ENCODE results near the gene EVA1C. TPM values are rescaled to one million over a fixed set of nuclear protein-coding genes. Genes with fewer than 3 reads are reported as not detected.
A peak's percentile ranks its signal among the peaks of the same experiment; 100 is the strongest.

The EVA1C gene
- total and polyA plus RNA-seq, 7 donors = 5.5 to 10.7 (median 6.1) TPM

GRCh38 chr21:32481875-32482408, 69.4 kb downstream of the EVA1C start:
- H3K9me3 ChIP-seq = no peaks in the 10 kb centered on the region
- WGBS, 3 donors = 41 to 59% (median 43%) methylated on average over 9 of the region's 9 CpGs
- no peaks in the 10 kb centered on the region for H3K4me1 ChIP-seq
- TF ChIP-seq, protein P1, sequence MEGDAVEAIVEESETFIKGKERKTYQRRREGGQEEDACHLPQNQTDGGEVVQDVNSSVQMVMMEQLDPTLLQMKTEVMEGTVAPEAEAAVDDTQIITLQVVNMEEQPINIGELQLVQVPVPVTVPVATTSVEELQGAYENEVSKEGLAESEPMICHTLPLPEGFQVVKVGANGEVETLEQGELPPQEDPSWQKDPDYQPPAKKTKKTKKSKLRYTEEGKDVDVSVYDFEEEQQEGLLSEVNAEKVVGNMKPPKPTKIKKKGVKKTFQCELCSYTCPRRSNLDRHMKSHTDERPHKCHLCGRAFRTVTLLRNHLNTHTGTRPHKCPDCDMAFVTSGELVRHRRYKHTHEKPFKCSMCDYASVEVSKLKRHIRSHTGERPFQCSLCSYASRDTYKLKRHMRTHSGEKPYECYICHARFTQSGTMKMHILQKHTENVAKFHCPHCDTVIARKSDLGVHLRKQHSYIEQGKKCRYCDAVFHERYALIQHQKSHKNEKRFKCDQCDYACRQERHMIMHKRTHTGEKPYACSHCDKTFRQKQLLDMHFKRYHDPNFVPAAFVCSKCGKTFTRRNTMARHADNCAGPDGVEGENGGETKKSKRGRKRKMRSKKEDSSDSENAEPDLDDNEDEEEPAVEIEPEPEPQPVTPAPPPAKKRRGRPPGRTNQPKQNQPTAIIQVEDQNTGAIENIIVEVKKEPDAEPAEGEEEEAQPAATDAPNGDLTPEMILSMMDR (IDR thresholded peaks at IDR 0.05) = no peak
- H3K36me3 ChIP-seq (ENCODE audit: insufficient read depth in 1 of 2, low read depth in 1 of 2) = no peaks in the 10 kb centered on the region
- H3K4me3 ChIP-seq = no peak overlapping the region
- ATAC-seq (no peak), DNase-seq (no peak)
- H3K27me3 ChIP-seq (ENCODE audit: insufficient read depth in 3 of 3, low read length in 2 of 3) = no peaks in the 10 kb centered on the region
- intact Hi-C loops (cut with DNase I) = no loop called here
- no peak overlapping the region for H3K27ac ChIP-seq

GRCh38 chr21:32482565-32483292, 70.2 kb downstream of the EVA1C start:
- no peaks in the 10 kb centered on the region for H3K9me3 ChIP-seq
- H3K27me3 ChIP-seq (ENCODE audit: insufficient read depth in 3 of 3, low read length in 2 of 3) = no peaks in the 10 kb centered on the region
- no peak overlapping the region for H3K27ac ChIP-seq
- H3K36me3 ChIP-seq (ENCODE audit: insufficient read depth in 1 of 2, low read depth in 1 of 2) = no peaks in the 10 kb centered on the region
- H3K4me1 ChIP-seq = no peaks in the 10 kb centered on the region
- 80 to 84% (median 80%) methylated on average over 11 of the region's 11 CpGs for WGBS, 3 donors
- intact Hi-C loops (cut with DNase I) = no loop called here
- no peak overlapping the region for H3K4me3 ChIP-seq
- ATAC-seq (no peak), DNase-seq (no peak)
- TF ChIP-seq, protein P1 (IDR thresholded peaks at IDR 0.05) = no peak

DNA sequence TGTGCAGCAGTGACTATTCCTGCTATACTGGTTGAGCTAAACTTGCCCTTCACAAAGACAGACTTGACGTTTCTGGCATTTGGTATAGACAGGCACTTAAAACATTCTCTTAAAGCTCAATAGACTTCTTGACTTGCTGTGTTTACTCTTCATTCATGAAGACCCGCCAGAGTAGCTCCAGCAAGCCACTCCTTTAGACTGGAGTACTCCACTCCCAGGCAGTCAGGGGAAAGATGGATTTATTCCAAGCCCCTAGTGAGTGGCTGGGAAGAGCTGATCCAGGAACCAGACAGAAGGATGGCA, 70.7 kb downstream of the EVA1C start:
- no peaks in the 10 kb centered on the region for H3K36me3 ChIP-seq (ENCODE audit: insufficient read depth in 1 of 2, low read depth in 1 of 2)
- no peaks in the 10 kb centered on the region for H3K27me3 ChIP-seq (ENCODE audit: insufficient read depth in 3 of 3, low read length in 2 of 3)
- no peaks in the 10 kb centered on the region for H3K4me1 ChIP-seq
- ATAC-seq (no peak), DNase-seq (no peak)
- TF ChIP-seq, protein P1 (IDR thresholded peaks at IDR 0.05) = no peak
- H3K9me3 ChIP-seq = no peaks in the 10 kb centered on the region
- 70 to 79% (median 76%) methylated on average over 2 of the region's 2 CpGs for WGBS, 3 donors
- intact Hi-C loops (cut with DNase I) = no loop called here
- H3K4me3 ChIP-seq = no peak overlapping the region
- H3K27ac ChIP-seq = no peak overlapping the region

- Histone ChIP-seq H3K27me3 (ENCODE audit: insufficient read depth in 3 of 3, low read length in 2 of 3) (no peaks in the 10 kb centered on the region), H3K9me3 (no peaks in the 10 kb centered on the region), H3K36me3 (ENCODE audit: insufficient read depth in 1 of 2, low read depth in 1 of 2) (no peaks in the 10 kb centered on the region), H3K4me1 (no peaks in the 10 kb centered on the region), H3K27ac (no peak overlapping the region), H3K4me3 (no peak overlapping the region)
- intact Hi-C loops (cut with DNase I) = no loop called here
- TF ChIP-seq, protein P1 (IDR thresholded peaks at IDR 0.05) = no peak
- 88 to 90% (median 89%) methylated on average over 16 of the region's 16 CpGs for WGBS, 3 donors
- no peak for ATAC-seq
- DNase-seq = peak; percentile 23 to 55
These were observed 72.3 kb downstream of the EVA1C start for GRCh38 chr21:32484706-32485380.

Data from psoas muscle (tissue), 8 donors.